Activated CD4-positive, alpha-beta T cell treated with anti-CD3 and anti-CD28 coated beads, Interleukin-2, amount 50 U/mL, for 48 hours (primary cell): ENCODE data around the gene SRRM4.
"Not testable (repeated sequence)": the region's sequence is repeated elsewhere in the genome, so short reads cannot be mapped to it uniquely, and the experiment has no call there.

Source experiments
- DNase-seq, 2 experiments: peaks; one replicate each; pipeline ENCODE4 v3.0.0-alpha.2; 2020

Gene SRRM4

DNA sequence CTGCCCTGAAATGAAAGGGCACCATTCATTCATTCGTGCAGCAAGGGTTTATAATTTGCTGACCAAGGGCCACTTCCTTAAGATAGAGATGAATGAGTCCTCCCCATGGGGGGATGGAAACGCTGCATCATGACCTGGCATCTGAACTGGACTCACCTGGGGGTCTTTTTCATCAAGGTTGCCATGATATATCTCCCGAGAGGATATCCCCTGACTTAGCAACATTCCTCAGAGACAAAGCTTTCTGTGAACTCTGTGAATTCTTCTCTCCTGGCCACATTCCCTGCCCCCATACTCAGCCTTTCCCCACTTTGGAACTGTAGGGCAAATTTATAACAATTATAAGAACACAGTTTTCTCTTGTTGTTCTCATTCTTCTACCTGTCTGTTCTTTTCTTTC lies 30.8 kb downstream of the SRRM4 start:
- DNase-seq = no peak

DNA sequence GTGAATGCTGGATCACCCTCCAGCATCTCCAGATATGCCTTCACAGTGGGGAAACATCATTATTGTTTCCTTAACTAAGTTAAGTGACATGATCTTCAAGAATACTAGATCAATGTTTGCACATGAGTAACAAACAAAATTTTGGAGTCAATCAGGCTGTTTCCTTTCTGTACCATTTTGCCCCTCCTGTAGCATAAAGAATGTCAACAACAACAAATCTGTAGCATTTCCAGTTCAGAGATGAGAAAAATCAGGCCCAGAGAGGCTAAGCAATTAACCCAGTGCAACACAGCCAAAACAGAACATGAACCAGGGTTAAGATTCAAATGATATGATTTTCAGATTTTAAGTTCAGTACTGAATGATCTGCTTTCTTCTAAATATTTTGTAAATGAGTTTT lies 31.7 kb downstream of the SRRM4 start:
- DNase-seq = no peak

DNA sequence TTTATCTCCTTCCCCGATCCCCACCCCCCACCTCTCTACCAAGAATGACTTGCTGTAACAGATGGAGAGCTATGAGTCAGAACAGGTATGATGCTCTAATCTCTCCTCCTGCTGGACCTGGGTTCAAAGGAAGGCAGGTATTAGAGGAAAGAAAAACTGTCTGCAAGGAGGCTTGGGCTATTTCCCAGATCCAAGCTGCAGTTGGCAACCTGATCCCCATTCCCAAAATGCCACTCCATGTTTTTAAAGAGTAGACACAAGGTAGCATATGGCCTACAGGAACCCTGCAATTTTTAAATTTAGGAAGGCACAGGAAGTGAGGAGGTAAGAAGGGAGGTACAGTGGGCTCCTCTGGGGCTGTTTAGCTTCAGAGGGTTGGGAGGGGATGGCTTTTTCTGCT lies 33.0 kb downstream of the SRRM4 start:
- DNase-seq = no peak

DNA sequence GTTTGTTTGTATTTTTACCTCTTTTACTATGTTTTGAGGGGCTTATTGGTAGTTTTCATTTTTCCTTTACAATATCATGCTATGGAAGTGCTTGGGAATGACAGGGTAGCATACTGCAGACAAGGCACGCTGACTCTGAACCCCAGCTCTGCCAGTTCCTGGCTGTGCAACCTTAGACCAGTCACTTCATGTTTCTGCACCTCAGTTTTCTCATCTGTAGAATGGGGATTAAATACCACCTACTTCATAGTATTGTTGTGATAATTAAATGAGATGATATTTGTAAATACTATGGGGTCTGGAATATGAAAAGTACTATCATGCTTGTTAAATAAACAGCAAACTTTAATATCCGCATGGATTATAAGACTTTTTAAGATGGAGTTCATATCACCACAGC lies 35.4 kb downstream of the SRRM4 start:
- no peak for DNase-seq

DNA sequence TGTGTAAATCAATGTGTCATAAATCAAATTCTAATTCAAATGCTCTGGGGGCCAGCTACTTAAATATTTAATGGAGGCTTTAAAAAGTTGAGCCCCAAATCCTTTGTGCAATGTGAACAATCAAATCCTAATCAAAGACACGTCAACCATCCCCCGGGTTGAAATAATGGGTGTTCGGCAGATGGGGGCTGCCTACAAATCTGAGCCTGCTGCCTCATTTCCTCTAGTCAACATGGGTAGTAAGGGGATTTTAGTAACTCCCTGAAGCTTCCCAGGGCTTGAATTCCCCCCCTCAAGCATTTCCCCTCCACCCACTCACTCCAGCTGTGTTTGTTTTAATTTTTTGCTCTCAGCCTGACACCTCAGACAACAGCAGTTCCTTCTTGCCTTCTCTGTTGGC lies 37.8 kb downstream of the SRRM4 start:
- no peak for DNase-seq

DNA sequence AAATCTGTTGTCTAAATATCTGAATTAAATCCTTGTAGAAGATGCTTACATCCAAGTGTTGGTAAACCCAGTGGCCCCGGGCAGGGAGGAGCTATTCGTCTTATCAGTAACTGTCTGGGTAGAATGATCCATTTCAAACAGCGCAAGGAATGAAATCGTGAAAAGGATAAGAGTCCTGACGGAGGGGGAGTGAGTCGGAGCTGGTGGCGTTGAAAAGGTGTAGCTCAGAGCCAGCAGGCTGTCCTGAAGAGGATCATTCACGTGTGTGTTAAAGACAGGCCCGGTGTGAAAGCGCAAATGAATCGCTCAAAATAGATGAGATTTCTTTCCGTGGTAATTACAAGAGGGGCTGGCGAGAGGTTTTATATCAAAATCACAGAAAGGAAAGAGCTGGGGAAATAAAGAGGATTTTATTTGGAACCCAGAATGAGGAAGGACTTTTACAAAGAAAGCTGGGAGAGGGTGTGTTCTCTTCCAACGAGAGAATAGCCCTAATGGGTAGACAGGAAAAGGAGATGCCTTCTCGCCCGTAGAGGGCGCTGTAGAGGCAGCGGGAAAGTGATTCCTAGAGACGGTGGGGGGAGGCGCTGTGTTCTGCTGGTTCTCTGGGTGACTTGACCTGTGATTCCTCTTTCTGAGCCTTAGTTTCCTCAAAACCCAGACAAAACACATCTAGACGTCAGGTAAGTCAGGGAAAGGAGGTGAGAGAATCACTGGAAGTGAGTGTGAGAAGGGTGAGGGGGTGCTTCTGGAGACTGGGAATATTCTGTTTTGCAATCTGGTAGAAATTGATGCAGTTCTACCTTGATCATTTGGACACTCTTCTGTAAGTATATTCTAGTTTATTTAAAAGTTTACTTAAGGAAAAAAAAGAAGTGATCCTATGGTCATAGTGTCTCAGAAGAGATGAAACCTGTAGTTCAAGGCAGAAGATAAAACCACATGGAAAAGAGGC lies 39.3 kb downstream of the SRRM4 start:
- peak; percentile 13 to 14 for DNase-seq

DNA sequence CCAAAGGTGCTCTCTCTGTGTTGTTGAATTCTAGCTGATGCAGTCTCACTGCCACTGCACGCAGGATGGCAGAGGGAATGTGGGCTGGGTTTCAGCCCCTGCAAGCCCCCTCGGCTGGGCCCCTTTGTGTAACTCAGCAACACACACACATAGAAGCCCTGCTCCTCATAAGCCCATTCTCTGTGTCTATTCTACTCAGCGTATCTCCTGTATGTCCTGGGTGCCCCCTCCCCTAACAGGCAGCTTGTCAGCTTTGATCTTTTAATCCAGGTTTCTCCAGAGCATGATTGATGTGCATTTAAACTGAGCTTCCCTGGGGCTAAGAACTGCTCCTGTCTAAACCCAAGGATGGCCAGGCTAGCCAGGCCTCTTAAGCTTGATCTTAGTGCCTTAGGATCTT lies 43.0 kb downstream of the SRRM4 start:
- DNase-seq = no peak

DNA sequence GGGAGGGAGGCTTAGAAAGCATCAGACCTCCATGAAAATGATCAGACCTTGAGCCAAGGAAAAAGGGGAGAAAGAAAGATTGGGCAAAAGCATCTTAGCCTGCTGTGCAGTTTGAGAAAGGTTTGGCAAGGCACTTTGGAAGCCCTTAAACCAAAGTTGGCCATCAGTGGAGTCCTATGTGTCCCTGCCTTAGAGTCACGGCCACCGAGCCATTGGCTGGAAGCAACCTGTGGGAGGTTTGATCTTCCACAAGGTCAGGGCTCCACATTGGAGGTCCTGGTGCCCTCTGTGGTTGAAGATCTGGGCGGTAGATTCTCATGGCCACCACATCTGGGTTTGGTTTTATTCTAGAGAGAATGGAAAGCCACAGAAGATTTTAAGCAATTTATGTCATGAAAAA lies 44.4 kb downstream of the SRRM4 start:
- DNase-seq = no peak

DNA sequence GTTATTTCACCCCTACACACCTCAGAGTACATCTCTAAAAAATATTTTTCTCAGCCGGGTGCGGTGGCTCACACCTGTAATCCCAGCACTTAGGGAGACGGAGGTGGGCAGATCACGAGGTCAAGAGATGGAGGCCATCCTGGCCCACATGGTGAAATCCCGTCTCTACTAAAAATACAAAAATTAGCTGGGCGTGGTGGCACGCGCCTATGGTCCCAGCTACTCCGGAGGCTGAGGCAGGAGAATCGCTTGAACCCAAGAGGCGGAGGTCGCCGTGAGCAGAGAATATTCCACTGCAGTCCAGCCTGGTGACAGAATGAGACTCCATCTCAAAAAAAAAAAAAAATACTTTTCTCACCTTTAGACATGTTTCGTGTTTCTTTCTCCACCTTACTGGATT lies 52.0 kb downstream of the SRRM4 start:
- DNase-seq = not testable (repeated sequence)

DNA sequence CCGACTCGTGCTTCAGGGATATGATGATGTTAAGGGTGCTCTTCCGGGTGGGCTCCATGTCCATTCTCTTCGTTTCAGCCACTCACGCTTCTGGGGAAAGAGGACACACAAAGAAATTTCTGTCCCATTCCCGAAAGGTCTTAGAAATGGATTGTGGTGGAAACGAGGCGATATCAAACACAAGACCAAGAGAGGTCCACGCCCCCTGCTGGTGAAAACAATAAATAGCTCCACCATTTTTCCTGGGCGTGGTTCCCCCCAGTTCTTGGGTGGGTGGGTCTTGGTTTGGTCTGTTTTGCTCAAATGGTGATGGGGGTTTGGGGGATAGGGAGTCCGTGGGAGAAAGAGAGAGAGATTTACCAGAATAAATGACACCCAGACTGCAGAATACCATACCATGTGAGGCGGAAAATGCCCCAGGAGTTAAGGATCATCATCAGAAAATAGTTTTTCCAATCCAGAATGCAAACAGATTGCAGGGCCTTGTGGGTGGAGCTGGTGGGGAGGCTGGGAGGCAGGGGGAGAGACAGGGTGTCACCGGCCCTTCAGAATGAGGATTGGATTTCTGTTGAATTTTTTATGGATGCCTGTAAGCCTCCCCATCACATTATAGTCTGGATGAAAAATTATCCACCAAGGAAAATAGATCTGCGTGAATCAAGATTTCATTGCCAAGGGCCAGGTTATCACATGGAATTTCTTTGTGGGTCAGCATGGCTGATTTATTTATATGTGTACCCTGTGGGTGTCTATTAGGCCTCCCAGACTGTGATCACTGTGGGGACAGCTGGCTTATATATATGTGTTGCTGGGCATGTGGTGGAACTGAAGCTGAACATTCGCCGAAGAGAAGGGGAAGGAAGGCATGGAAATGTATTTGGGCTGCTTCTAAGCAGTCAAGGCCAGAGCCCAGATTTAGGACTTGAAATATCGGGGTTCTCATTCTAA lies 55.8 kb downstream of the SRRM4 start:
- DNase-seq = peak; percentile 4 to 15

DNA sequence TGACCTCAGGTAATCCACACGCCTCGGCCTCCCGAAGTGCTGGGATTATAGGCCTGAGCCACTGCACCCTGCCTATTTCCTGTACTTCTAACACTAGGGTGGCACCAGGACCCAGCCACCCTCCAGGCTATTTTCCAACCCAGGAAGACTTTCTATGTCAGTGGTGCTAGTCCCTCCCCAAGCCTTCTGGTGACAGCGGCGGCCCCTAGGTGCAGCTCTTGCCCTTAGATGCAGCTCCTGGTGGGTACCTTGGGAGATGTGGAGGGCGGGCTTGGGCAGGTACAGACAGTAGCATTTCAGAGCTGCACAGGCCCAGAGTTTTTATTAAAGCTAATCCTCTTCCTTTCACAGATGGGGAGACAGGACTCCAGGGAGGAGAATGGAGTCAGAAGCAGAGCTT lies 62.8 kb downstream of the SRRM4 start:
- DNase-seq = no peak

DNA sequence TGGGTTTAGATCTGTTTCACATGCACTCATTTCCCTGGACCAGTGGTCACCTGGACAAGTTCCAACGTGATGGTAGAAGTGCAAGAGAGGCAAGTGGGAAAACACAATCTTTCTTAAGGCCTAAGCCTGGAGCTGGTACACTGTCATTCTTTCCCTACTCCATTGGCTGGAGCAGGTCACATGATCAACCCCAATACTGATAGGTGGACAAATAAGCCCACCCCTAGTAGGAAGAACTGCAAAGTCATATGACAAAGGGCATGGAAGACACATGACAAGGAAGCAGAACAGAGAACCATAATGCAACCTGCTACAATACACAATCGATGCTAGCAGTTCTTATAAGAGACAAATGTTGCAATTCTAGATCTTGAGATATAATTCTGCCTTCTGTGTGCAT lies 66.3 kb downstream of the SRRM4 start:
- no peak for DNase-seq

DNA sequence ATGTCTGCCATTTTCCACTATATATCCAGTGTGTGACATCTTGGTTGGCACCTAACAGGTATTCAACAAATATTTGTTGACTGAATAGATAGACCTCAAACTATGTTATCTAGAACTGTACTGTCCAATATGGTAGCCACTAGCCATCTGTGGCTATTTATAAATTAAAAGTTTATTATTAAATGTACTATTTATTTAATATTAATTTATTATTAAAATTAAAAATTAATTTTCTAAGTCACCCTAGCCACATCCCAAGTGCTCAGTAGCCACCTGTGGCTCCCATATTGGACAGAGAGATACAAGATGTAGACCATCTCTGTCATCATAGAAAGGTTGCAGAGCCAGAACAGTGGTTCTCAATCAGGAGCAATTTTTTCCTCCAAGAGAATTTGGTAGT lies 69.3 kb downstream of the SRRM4 start:
- DNase-seq = no peak

DNA sequence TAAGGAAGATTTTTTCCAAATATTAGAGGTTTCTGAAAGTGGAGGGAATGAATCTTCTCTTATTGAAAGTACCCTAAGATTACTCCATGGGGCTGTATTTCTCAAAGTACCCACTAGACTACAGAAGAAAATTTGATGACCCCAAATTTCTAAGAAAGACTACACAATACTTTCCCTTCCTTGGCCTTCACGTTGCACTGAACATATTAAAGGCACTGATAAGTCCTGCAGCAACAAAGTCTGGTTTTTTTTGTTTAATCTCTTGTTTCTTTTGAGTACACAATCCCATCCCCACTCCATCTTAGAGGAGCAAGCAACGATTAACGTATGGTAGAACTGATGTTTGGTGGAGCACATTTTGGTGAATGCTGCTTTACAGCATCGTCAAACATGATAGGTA lies 70.1 kb downstream of the SRRM4 start:
- no peak for DNase-seq

DNA sequence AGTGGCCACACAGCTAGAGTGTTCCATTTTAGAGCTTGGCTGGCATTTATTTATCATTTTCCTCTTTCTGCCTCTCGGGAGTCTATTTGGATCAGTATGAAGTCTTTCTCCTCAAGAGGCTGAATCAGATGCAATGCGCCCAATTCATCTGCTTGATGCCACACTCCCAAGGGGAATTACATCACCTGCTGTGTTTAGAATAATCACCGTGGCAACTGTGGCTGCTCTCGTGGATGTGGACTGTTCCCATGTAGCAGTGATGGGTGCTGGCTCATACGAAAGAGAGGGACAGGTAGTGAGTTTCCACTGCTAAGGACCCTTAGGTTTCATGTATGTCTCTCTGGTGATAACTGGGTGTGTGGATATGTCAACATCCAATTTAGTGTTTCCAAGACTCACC lies 70.7 kb downstream of the SRRM4 start:
- DNase-seq = no peak

DNA sequence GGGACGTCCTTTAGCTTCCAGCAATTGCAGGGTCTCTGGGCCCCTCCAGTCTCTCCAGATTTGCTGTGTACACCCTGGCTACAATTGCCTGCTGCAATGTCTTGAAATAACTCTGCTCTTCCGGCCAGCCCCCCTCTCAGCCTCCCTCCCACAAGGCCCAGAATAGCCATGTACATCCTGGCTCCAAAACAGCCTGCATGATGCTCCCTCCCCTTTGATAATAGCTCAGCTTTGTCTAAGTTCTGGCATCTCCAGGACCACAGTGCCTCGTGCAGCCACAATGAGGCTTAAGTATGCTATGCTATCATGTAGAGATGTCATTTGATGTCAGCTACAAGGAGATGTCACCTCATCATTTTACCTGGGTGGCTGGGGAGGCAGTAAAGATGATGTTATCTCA lies 74.6 kb downstream of the SRRM4 start:
- no peak for DNase-seq

DNA sequence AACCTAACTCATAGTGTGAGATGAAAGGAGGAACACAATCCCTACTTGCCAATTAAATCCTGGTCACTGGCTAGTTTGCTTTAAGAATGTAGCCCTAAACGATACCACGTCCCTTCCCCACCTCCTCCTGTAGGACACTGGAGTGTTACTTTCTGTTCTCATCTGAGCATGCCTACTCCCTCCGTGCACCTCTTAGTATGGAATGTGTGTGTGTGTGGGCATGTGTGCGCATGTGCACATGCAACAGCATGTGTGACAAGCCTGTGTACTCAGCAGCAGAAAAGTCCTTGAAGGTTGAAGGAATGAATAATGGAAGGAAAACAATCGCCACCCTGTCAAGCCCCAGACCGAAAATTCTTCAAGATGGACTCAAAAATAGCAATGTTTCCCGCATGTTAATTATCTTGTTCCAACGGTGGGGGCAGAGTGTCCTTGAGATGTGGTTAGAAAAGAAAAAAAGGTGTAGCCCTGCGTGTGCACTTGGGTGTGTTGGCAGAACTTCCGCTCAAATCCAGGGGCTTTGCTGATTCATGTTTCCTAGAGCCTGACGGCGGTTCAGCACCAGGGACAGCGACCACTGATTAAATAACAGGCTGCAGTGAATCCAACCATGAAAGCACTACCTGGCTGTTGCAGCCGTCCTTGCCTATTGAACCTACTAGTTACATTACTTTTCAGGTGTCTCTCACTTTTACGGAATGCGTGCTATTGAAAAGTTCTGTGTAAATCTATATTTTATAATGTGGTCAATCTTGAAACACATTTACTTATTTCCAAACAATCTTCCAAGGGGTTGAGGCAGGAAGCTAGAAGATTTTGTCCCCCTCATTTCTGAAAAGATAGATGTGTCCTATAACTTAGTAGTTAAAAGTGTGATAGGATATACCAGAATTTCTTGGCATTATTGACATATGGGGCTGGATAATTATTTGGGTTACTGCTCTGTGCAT lies 79.8 kb downstream of the SRRM4 start:
- DNase-seq = peak; percentile 23 to 30

DNA sequence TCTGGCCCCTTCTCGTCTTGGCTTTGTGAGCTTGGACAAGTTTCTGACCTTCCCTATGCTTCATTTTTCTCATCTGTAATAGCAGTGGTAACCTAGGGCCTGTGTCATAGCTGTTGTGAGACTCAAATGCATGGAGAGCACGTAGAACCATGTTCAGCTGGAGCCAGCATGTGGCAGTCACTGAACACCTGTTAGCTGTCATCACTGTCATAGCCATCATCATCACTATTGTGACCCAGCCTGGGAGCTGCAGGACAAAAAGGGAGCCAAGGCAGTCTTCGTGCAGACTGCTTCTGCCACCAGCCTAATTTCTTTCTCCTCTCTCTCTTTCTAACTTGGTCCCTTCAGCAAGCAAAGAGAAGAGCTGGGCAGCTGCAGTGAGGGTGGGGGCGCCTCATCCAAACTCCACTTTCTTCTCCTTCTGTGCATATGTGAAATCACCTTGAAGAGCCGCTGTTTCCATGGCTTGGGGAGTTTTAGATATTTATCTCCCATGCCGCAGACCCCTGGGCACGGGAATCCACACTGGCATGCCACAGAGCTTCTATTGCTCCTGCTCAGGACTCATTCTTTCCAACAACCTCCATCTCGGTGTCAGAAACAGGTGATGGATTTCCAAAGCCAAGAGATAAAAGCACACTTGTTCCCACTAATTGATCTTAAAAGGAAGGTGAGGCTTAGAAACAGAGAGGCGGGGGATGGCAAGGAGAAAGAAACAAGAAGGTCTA lies 87.0 kb downstream of the SRRM4 start:
- DNase-seq = no peak

DNA sequence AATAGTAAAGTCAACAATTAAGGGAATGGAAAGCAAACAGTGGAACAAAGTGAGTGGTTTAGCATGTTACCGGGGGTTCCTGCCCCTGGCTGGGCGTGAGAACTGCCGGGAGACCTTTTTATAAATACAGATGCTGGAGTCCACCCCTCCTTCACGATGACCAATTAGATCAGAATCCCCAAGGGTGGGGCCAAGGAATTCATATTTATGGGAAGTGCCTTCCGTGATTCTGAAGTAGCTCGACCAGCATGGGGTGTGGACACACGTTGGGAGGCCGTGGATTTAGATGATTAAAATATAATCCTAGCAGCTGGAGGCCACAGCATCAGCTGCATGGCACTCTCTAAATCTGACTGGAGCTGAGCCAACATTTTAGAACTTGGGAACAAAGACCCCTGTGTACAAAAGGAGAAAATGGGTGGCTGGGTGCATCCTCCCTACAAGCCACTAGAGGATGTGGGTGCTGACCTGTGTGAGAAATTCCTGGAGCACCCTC lies 87.9 kb downstream of the SRRM4 start:
- DNase-seq = no peak

DNA sequence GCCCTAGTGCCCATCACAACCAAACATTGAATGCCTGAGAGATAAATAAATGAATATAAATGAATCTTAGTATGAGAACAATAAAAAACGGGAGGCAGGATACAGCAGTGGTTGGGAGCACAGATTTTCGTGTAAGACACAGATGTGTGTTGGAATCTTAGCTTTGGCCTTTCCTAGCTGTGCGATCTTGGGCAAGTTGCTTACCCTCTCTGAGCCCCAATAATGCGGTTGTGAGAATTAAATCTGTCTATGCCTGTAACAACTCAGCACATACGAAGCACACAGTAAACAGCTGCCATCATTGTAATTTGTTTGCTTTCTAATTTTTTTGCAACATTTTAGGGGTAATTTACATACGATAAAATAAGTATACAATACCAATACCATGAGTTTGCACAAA lies 89.8 kb downstream of the SRRM4 start:
- DNase-seq = no peak

DNA sequence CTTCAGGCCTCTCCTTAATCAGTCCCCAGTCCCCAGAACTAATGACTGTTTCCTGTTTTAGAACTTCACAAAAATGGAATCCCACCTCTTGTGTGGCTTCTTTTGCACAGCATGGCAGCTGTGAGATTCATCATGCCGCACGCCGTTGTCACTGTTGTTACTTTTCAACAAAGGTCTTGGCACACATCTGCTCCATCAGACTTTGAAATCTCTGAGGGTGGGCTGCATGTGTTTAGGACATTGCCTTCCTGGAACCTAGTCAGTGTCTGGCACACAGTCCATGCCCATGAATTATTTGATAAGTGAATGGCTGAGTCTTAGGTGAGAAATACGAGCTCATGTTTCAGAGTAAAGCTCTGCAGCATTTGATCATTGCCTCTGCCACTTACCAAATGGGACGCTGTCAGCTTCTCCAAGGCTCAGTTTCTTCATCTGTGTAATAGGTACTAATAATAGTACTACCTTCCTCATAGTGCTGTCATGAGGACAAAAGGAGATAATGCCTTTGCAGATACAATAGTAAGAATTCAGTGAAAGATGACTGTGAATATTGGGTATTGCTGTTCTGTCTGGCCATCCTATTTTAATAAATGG lies 90.4 kb downstream of the SRRM4 start:
- DNase-seq = no peak
